HL-60 (cell line): ENCODE data around the gene RPL32.
"Not testable (repeated sequence)": the region's sequence is repeated elsewhere in the genome, so short reads cannot be mapped to it uniquely, and the experiment has no call there.

Experiments
- CTCF ChIP-seq: IDR thresholded peaks from one replicate; pipeline ENCODE4 v1.5.1; 2011; ENCODE audit warnings: low read length, control low read depth, inconsistent platforms; ENCODE audit not compliant: insufficient read depth
- POLR2AphosphoS5 ChIP-seq: IDR thresholded peaks from 2 replicates; pipeline ENCODE4 v1.6.1; 2012; ENCODE audit warnings: low read depth

DNA sequence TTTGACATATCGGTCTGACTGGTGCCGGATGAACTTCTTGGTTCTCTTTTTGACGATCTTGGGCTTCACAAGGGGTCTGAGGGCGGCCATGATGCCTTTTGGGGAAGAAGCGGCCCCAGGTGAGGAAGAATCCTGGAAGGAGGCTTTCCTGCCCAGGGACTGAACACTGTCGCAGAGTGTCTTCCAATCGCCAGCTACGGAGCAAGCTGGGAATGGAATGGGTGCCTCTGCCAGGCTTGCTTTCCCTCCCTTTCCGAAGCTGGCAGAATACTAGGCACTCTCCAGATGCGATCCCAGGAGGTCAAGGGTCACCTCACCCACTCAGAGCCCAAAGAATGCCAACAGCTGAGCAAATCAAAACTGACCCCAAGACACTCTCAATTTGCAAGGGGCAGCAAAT is 1.2 kb downstream of the RPL32 start:
- TF ChIP-seq CTCF, POLR2AphosphoS5: not testable (repeated sequence)
